ENCODE results near the gene LRRK1. TPM values are rescaled to one million over a fixed set of nuclear protein-coding genes. Genes with fewer than 3 reads are reported as not detected.

The LRRK1 gene
- polyA plus RNA-seq, 2 of the 4 experiments (the other 2 are of a cell fraction): 12.2 to 17.7 TPM

DNA sequence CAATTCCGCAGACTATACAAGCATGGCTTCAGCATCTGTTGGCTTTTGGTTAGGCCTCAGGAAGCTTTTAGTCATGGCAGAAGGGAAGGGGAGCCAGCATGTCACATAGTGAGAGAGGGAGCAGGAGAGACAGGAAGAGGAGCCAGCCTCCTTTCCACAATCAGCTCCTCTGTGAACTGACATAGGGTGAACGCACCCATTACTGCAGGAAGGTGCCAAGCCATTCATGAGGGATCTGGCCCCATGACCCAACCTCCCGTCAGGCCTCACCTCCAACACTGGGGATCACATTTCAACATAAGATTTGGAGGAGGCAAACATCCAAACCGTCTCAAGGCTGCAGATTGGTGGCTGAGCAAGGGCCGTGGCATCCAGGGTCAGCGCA, 106.3 kb downstream of the LRRK1 start:
- no peak overlapping the region for H3K4me2 ChIP-seq
- H3K4me3 ChIP-seq: no peak overlapping the region
- no peaks in the 10 kb centered on the region for H3K4me1 ChIP-seq
- ATAC-seq (no peak), FAIRE-seq (no peak), DNase-seq (ENCODE audit: low read depth in 1 of 2, low spot score in 1 of 2) (no peak)
- CTCF ChIA-PET: interaction anchor here (0.7 to 1.6 kb wide), 4 partner anchors 10 to 108 kb away, joined by 3 to 5 read pairs (median 4); no protein-coding TSS in a partner anchor
- no peak overlapping the region for H3K27ac ChIP-seq
- H3K9me3 ChIP-seq: no peaks in the 10 kb centered on the region
- no peak for TF ChIP-seq ZC3H11A (IDR thresholded peaks at IDR 0.05)
- TF ChIP-seq, protein P1, sequence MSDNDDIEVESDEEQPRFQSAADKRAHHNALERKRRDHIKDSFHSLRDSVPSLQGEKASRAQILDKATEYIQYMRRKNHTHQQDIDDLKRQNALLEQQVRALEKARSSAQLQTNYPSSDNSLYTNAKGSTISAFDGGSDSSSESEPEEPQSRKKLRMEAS (IDR thresholded peaks at IDR 0.05): no peak
- TF ChIP-seq HOXA7 (CRISPR knock-in tag; IDR thresholded peaks at IDR 0.05): no peak
- TF ChIP-seq HES2 (IDR thresholded peaks at IDR 0.05): no peak
- TF ChIP-seq, protein P2, sequence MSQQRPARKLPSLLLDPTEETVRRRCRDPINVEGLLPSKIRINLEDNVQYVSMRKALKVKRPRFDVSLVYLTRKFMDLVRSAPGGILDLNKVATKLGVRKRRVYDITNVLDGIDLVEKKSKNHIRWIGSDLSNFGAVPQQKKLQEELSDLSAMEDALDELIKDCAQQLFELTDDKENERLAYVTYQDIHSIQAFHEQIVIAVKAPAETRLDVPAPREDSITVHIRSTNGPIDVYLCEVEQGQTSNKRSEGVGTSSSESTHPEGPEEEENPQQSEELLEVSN (IDR thresholded peaks at IDR 0.05; ENCODE audit: borderline replicate concordance, low read depth): no peak
- no peak for TF ChIP-seq FOXS1 (CRISPR knock-in tag; IDR thresholded peaks at IDR 0.05)
- no peak for TF ChIP-seq ZFP36 (IDR thresholded peaks at IDR 0.05; ENCODE audit: borderline replicate concordance, partially characterized antibody)
- TF ChIP-seq HOXB5 (CRISPR knock-in tag; IDR thresholded peaks at IDR 0.05): no peak
- no peak for TF ChIP-seq BCL3 (IDR thresholded peaks at IDR 0.05)
- no peak for TF ChIP-seq NR3C1 (IDR thresholded peaks at IDR 0.05)
- no peak for TF ChIP-seq FOSB (CRISPR knock-in tag; IDR thresholded peaks at IDR 0.05)
- POLR2A ChIA-PET: no interaction called here
- 90% methylated on average over 6 of the region's 6 CpGs for WGBS (ENCODE audit: missing lambda C conversion rate)

DNA sequence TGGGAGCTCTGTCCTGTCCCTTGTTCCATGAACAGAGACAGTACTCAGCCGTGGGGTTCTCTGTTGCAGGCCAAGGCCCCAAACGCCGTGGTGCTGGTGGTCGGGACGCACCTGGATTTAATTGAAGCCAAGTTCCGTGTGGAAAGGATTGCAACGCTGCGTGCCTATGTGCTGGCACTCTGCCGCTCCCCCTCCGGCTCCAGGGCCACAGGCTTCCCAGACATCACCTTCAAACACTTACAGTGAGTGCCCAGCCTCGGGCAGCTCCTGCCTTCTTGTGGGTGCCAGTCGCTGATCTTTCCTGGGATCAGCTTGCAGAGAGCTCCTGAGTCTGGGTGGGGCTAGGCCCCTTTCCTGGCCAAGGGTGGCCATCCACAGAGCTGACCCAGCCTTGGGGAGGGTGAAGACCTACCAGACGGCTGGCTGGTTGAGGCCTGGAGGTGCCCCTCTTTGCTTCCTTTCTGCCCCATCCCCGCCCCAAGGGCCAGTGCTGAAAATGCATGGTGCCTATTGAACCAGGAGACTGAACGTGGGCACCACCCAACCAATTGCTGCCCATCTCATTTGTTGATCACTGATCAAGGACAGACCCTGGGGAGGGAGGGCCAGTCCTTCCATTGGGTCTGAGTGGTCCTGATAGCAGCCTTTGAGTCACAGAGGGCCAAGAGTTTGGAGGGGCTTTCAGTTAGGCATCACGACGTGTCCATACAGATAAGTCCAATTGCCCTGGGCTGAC, 106.9 kb downstream of the LRRK1 start:
- no peak overlapping the region for H3K4me2 ChIP-seq
- no peak for ATAC-seq
- no peaks in the 10 kb centered on the region for H3K4me1 ChIP-seq
- no peak for TF ChIP-seq ELK1 (IDR thresholded peaks at IDR 0.05; ENCODE audit: low read depth, low read length)
- TF ChIP-seq NFE2L2 (conservative IDR thresholded peaks at IDR 0.05; ENCODE audit: low read length): no peak
- TF ChIP-seq CEBPB (IDR thresholded peaks at IDR 0.05): no peak
- TF ChIP-seq NPAS2 (CRISPR knock-in tag; IDR thresholded peaks at IDR 0.05; ENCODE audit: borderline replicate concordance): no peak
- TF ChIP-seq HOXA7 (CRISPR knock-in tag; IDR thresholded peaks at IDR 0.05): no peak
- TF ChIP-seq FOSL2 (IDR thresholded peaks at IDR 0.05): no peak
- no peak for TF ChIP-seq FOSL2 (CRISPR knock-in tag; IDR thresholded peaks at IDR 0.05)
- no peak for TF ChIP-seq TFCP2L1 (CRISPR knock-in tag; IDR thresholded peaks at IDR 0.05)
- no peak for TF ChIP-seq RCOR1 (IDR thresholded peaks at IDR 0.05; ENCODE audit: low read depth, low read length)
- no peak for TF ChIP-seq MYC (IDR thresholded peaks at IDR 0.05; ENCODE audit: borderline replicate concordance, low read length)
- TF ChIP-seq, protein P2 (IDR thresholded peaks at IDR 0.05; ENCODE audit: borderline replicate concordance, low read depth): no peak
- TF ChIP-seq HES2 (IDR thresholded peaks at IDR 0.05): no peak
- TF ChIP-seq CBX8 (IDR thresholded peaks at IDR 0.05): no peak
- TF ChIP-seq HOXB13 (CRISPR knock-in tag; IDR thresholded peaks at IDR 0.05; ENCODE audit: low read depth): no peak
- no peak for TF ChIP-seq KDM5A (IDR thresholded peaks at IDR 0.05)
- TF ChIP-seq JUN (IDR thresholded peaks at IDR 0.05): no peak
- no peak for DNase-seq (ENCODE audit: low read depth in 1 of 2, low spot score in 1 of 2)
- CTCF ChIA-PET: interaction anchor here (0.7 to 1.6 kb wide), 4 partner anchors 10 to 109 kb away, joined by 3 to 5 read pairs (median 4); no protein-coding TSS in a partner anchor
- POLR2A ChIA-PET: no interaction called here
- H3K4me3 ChIP-seq: no peak overlapping the region
- H3K9me3 ChIP-seq: no peaks in the 10 kb centered on the region
- FAIRE-seq: no peak
- WGBS (ENCODE audit: missing lambda C conversion rate): 94% methylated on average over 11 of the region's 17 CpGs
- no peak overlapping the region for H3K27ac ChIP-seq

Data from A549 (cell line).